Activated T-cell treated with anti-CD3 and anti-CD28 coated beads for 24 hours (primary cell): ENCODE results near the gene OR4D1.

Experiments used
- DNase-seq: peaks from one replicate; pipeline ENCODE4 v3.0.0-alpha.2; 2020; ENCODE audit warnings: low read depth

Gene OR4D1

DNA sequence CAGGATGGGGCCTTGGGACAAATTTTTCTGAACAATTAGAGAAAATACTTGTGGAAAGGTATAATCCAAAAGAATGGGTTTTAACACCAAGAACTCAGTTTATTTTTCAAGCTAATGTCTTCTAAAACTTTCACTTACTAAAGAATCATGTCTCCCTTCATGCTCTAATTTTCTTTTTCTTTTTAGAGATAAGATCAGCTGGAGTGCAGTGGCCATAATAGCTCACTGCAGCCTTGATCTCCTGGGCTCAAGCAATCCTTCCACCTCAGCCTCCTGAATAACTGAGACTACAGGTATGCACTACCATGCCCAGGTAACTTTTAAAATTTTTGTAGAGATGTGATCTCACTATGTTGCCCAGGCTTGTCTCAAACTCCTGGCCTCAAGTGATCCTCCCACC, 5.5 kb downstream of the OR4D1 start:
- DNase-seq = no peak

DNA sequence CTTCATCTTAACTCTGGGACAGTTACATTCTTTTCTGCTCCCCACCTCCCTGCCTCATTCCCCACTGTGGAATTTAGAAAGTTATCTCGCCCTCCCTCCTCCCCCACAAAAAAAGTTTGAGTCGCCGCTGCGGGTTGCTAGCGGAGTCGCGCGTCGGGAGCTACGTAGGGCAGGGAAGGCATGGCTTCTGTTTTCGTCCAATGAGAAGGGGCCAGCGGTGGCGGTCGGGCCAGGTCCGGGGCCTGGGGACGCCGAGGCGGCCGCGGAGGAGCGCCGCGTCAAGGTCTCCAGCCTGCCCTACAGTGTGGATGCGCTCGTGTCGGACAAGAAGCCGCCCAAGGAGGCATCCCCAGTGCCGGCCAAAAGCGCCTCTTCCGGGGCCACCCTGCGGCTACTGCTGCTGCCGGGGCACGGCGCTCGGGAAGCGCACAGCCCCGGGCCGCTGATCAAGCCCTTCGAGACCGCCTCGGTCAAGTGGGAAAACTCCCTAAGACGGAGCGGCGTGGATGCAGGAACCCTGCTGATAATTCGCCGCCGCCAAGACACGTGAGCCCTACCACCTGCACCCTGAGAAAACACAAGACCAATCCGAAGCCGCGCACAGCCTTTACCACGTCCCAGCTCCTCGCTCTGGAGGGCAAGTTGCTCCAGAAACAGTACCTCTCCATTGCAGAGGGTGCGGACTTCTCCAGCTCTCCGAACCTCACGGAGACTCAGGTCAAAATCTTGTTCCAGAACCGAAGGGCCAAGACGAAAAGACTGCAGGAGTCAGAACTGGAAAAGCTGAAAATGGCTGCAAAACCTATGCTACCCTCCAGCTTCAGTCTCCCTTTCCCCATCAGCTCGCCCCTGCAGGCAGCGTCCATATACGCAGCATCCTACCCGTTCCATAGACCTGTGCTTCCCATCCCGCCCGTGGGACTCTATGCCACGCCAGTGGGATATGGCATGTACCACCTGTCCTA, 8.9 kb downstream of the OR4D1 start:
- peak; percentile 46 for DNase-seq

GRCh38 chr17:58158181-58158580, 10.0 kb downstream of the OR4D1 start:
- no peak for DNase-seq

DNA sequence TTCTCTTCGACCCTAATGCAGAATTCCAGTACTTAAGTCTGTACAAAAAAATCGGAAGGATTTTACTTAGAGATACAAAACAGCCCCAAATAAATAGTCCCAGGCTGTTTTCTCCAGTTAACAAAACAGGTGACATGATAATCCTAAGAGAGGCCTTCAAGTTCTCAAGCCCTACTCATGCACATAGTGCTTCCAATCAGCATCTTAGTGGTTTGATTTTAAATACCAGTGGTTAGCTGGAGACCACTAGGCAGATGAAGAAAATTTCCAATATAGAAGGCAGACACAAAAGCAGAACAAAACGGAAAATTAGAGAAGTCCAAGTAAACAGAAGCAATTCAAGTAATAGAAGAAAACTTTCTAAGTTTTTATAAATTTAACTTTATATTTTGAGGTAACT, 13.4 kb downstream of the OR4D1 start:
- no peak for DNase-seq

GRCh38 chr17:58165981-58166380, 17.8 kb downstream of the OR4D1 start:
- DNase-seq = no peak

- no peak for DNase-seq
Measured at GRCh38 chr17:58166682-58167081, 18.5 kb downstream of the OR4D1 start, which contains the start of gene OR4D2. Gene OR4D2, plus strand, starts transcription at chr17:58166982. Its CDS starts 2,674 bp downstream, at chr17:58169656.

GRCh38 chr17:58170622-58171021, 22.4 kb downstream of the OR4D1 start:
- DNase-seq = no peak

GRCh38 chr17:58172369-58173071, 24.3 kb downstream of the OR4D1 start:
- DNase-seq = peak; percentile 32

DNA sequence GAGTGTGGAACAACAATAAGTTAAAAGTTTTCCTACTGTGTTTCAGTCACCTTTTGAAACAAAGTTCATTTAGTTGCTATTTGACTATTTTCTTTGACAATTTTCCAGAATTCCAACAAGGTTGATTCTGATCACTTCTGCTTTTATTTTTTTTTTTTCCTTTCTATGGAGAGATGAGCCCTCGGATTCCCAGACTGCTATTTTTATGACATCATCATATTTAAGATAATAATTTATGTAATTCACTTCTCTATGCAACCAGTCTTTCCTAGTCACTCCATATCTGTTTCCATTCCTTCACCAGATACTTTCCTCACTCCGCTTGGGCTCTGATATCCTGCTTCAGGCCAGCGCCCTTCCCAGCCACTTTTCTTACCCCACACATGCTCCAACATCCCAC, 26.7 kb downstream of the OR4D1 start:
- no peak for DNase-seq

- DNase-seq = no peak
Measured at GRCh38 chr17:58176200-58176599, 28.0 kb downstream of the OR4D1 start.

- DNase-seq = no peak
Measured at GRCh38 chr17:58181796-58182195, 33.6 kb downstream of the OR4D1 start.

GRCh38 chr17:58183514-58183913, 35.3 kb downstream of the OR4D1 start:
- DNase-seq = no peak

GRCh38 chr17:58184308-58184985, 36.3 kb downstream of the OR4D1 start:
- DNase-seq = no peak

DNA sequence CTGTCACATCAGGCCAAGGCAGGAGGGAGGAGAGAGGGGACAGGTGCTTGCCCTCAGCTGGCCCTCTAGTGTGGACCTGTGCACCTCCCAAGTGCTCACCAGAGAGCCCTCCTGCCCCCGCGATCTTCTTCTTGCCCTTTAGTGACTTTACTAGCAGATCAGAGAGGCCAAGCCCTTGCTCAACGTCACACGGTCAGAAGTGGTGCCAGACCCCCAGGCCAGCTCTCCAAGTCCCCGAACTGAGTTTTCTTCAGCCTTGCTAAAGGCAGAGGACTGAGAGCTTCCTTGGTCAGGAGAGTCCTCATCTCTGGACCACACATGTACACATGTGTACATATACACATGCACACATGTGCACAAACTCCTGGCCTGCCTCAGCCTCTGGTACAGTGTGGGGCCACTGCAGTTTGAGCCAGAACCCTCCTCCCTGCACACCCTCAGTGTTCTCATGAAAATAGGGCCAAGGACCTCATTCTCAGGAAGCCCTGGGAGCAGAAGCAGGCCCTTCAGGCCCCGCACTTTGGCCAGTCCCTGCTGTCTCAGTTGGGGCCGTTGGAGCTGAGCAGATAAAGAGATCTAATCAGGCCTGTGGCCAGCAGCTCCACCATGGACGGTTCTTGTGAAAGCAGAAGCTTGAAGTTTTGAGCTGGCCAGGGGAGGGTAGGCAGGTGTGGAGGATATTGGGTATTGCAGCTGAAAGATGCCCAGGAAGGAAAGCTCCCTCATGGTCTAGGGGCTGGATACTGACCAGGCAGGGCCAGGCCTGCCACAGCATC, 37.0 kb downstream of the OR4D1 start:
- DNase-seq = no peak

DNA sequence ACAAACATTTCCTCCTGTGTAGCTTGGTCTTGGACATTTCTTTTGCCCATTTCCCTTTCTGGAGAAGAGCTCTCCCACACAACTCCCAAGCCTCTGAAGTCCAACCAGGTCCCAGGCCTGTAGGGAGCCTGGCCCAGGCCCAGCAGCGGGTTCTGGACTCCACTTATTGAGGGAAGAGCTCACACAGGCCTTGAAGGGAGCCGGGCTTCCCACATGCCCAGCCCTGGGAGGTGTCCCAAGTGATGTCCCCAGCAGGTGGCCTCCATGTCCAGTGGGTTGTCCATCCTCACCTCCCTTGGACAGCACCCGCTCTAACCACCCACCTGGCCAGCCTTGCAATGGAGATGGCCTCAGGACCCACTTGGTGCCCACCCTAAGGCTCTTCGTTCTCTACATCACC, 38.4 kb downstream of the OR4D1 start:
- DNase-seq = no peak

DNA sequence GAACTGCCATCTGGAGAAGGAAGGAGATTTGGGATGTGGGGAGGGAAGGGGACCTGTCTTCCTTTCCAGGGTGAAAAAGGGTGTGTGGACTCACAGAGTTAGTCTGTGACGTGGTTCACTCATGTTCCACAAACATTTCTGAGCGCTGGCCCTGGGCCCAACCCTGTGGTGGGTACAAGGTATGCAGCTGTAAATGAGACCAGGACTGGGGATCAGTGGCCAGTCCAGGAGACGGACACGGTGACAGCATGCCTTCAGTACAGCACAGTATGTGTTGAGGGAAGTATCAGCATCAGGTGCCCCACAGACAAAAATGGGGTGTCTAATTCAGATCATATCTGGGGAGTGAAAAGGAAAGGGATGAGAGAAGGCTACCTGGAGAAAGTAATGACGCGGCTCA, 38.9 kb downstream of the OR4D1 start:
- DNase-seq = no peak

- no peak for DNase-seq
Measured at GRCh38 chr17:58187675-58188074, 39.5 kb downstream of the OR4D1 start.

DNA sequence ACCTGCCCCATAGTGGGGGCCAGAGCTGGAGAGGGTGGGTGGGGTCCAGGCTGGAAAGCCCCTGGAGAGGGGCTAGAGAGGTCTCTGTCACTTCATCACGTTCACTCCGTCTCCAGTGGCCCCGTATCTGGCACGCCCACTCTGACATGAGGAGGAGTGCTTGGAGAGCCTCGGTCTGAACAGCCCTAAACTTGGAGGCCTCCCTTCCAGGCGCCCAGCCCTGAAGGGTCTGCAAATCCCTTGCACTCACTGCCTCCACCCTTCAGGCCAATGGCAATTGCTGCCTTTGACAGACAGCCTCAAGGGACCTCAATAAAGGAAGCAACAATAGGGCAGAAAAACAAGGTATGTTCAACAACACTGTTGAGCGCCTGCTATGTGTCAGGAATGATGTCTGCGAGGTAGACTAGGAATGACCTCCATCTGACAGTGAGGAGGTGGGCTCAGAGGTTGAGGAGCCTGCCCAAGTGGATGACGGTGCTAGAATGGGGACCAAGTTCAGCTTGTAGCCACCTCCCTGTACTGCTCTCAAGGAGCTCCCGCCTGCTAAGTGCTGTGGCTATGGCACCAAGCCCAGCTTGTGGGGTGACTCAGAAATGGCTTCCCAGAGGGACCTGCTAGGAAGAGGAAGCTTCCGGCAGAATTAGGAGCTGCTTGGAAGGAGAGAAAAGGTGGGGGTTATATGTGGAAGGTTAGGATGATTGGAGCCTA, 41.4 kb downstream of the OR4D1 start:
- no peak for DNase-seq

- no peak for DNase-seq
Measured at GRCh38 chr17:58191241-58191896, 43.2 kb downstream of the OR4D1 start.

DNA sequence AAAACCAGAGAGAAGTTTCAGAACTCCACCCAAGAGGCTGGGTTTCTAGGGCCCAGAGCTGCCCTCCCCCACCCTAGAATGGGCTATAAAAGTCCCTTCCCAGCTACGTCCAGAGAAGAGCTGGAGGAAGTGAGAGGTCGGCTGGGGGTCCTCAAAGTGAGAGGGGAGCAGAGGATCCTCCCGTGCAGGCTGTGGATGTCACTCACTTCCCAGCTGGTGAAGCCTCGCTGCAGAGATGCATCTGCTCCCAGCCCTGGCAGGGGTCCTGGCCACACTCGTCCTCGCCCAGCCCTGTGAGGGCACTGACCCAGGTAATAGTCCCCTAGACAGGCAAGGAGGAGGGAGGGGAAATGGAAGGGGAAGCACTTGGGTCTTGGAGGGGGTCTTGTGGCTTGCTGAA, 44.4 kb downstream of the OR4D1 start, which contains the start of gene EPX:
EPX (plus strand) TSS at position 115 of the 400 bp plus-strand sequence; CDS start at position 236, 121 bp downstream.
- no peak for DNase-seq
